Skin epidermis (tissue), 12 donors: ENCODE measurements around the gene VPS36.
"Not testable (repeated sequence)": the region's sequence is repeated elsewhere in the genome, so short reads cannot be mapped to it uniquely, and the experiment has no call there.

Experiments used
- H3K27ac ChIP-seq, 21 experiments: fragments of 200-600 bp; sonication (generic) in 11 of 21; one replicate each; pipeline ENCODE4 v1.5.0; 2020; ENCODE audit warnings: mild to moderate bottlenecking in 3 of 21, inconsistent platforms in 2 of 21, moderate library complexity in 2 of 21
- H3K4me3 ChIP-seq, 7 experiments: fragments of 200-600 bp; sonication (generic) in 2 of 7; one replicate each; pipeline ENCODE4 v1.5.0; 2020; ENCODE audit warnings: inconsistent platforms in 2 of 7, mild to moderate bottlenecking in 2 of 7, moderate library complexity in 1 of 7

Gene VPS36, protein sequence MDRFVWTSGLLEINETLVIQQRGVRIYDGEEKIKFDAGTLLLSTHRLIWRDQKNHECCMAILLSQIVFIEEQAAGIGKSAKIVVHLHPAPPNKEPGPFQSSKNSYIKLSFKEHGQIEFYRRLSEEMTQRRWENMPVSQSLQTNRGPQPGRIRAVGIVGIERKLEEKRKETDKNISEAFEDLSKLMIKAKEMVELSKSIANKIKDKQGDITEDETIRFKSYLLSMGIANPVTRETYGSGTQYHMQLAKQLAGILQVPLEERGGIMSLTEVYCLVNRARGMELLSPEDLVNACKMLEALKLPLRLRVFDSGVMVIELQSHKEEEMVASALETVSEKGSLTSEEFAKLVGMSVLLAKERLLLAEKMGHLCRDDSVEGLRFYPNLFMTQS

GRCh38 chr13:52450012-52450792 is at the start of gene VPS36:
TSS of gene VPS36 (minus strand) at chr13:52450634. CDS start at chr13:52450594, 40 bp downstream.
- Histone ChIP-seq H3K27ac (peak within 1 kb of the TSS; percentile 92 to 99 (median 98)), H3K4me3 (peak within 1 kb of the TSS; percentile 62 to 95 (median 84))

- H3K27ac ChIP-seq, H3K4me3 ChIP-seq: not testable (repeated sequence)
These were observed 47.5 kb upstream of the VPS36 start for GRCh38 chr13:52497979-52498378.

DNA sequence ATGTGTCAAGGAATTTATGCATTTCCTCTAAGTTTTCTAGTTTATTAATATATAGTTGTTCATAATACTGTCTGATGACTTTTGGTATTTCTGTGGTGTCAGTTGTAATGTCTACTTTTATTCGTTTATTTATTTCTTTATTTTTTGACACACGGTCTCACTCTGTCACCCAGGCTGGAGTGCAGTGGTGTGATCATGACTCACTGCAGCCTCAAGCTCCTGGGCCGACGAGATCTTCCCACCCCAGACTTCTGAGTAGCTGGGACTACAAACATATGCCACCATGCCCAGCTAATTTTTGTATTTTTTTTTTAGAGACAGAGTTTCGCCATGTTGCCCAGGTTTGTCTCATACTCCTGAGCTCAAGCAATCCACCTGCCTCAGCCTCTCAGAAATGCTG is 43.8 kb upstream of the VPS36 start:
- not testable (repeated sequence) for H3K4me3 ChIP-seq

GRCh38 chr13:52491015-52491414 is 40.6 kb upstream of the VPS36 start:
- H3K27ac ChIP-seq, H3K4me3 ChIP-seq: not testable (repeated sequence)

More for the DNA sequence above, 43.8 kb upstream of the VPS36 start:
- not testable (repeated sequence) for H3K27ac ChIP-seq

GRCh38 chr13:52488763-52489162 is 38.3 kb upstream of the VPS36 start:
- H3K4me3 ChIP-seq, H3K27ac ChIP-seq: not testable (repeated sequence)

- not testable (repeated sequence) for H3K27ac ChIP-seq, H3K4me3 ChIP-seq
These were observed 36.6 kb upstream of the VPS36 start for GRCh38 chr13:52487078-52487477.

DNA sequence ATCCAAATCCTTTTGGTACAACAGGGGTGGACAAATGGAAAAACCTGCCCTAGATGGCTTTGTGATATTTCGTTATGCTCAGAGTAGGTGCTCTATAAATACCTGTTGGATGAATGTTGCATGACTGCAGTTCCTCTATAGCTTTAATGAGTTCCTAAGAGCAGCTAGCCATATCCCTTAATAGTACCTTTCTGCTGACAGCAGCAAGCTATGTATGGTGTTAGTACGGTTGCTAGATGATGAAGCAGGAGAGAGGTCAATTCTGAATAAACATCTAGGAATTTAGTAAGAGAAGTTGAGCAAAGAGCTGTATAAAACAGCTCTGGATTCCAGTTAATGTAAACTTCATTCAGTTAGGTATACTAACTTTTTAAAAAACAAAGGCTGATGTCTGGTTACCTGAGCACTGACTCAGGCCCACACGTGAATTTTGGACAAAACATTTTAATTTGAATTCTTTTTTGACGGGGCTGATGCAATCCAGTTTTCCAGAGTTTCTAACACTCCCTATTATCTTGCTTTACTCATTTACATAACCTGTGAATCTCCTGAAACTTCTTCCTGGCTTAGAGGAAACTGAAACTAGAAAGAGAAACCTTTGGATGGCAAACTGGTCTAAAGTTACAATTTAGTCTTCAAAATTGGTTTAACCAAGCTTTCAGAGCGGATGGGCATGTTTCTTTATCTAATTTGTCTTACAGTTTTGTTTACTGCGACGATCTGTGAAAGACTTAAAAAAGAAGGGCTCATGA is 30.4 kb upstream of the VPS36 start:
- not testable (repeated sequence) for H3K4me3 ChIP-seq, H3K27ac ChIP-seq

DNA sequence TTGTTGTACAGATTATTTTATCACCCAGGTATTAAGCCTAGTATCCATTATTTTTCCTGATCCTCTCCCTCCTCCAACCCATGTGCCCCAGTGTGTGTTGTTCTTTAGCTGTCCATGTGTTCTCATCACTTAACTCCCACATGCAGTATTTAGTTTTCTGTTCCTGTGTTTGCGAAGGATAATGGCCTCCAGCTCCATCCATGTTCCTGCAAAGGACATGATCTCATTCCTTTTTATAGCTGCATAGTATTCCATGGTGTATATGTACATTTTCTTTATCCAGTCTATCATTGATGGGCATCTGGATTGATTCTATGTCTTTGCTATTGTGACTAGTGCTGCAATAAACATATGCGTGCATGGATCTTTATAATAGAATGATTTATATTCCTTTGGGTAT is 18.1 kb upstream of the VPS36 start:
- H3K4me3 ChIP-seq, H3K27ac ChIP-seq: not testable (repeated sequence)

GRCh38 chr13:52463526-52463925 is 13.1 kb upstream of the VPS36 start:
- no peak overlapping the region for H3K27ac ChIP-seq
- no peak overlapping the region for H3K4me3 ChIP-seq

GRCh38 chr13:52461265-52461664 is 10.8 kb upstream of the VPS36 start:
- H3K4me3 ChIP-seq, result no peak overlapping the region
- no peak overlapping the region for H3K27ac ChIP-seq

DNA sequence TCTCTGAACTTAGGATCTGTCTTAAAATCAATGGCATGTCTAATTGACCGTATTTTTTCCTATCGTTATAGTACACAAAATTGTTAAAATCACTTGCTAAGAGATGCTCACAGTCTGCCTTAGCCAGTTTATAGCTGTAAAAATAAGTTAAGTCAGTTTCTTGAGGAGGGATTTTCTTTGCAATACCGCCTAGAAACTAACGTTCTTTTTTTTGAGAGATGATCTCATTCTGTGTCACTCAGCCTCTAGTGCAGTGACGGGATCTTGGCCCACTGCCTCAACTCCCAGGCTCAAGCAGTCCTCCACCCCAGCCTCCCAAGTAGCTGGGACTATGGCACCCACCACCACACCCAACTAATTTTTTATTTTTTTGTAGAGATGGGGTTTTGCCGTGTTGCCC is 9.2 kb upstream of the VPS36 start:
- Histone ChIP-seq H3K27ac (no peak overlapping the region), H3K4me3 (no peak overlapping the region)

DNA sequence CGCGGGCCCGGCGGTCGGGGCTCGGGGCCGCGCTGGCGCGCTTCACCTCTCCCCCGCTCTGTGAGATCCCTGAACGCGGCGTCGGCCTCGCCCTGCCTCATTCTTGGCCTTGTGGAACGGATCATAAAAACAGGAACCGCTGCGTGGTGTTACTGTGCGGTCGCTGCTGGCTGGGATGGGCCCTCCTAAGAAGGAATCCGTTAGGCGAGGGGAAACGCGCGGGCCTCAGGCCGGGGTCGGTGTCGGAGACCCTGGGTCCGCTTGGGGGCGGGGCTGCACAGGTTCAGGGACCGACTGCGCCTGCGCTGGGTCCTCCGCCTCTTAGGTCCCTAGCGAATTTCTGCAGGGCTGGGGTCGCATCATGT is 5.2 kb upstream of the VPS36 start:
- Histone ChIP-seq H3K4me3 (peak overlapping the region; percentile 64 to 94 (median 86)), H3K27ac (peak overlapping the region; percentile 57 to 92 (median 85))

GRCh38 chr13:52454820-52455676 is 4.6 kb upstream of the VPS36 start, which contains the start of gene CKAP2:
TSS of gene CKAP2 (plus strand) at chr13:52455478. CDS start at chr13:52455557, 79 bp downstream.
- Histone ChIP-seq H3K4me3 (peak within 1 kb of the TSS; percentile 64 to 94 (median 86)), H3K27ac (peak within 1 kb of the TSS; percentile 57 to 92 (median 85))

DNA sequence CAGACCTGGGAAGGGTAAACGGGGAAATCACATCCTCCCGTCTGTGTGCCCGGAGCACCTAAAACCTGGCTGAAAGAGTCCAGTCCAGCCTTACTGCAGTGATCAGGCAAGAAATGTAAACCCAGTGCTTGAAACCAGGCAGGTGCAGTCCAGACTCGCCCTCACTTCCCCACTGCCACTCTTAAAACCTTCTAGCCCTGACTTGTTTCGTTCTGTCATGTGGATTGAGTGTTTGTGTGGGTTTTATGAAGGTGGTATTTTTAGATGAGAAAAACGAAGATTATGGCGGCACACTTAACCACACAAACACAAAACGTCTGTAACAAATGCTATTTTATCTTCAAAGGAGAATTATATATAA is 4.0 kb upstream of the VPS36 start:
- Histone ChIP-seq H3K27ac (peak overlapping the region in 19 of 21 experiments; percentile 49 to 92 (median 87)), H3K4me3 (peak overlapping the region; percentile 64 to 94 (median 86))

GRCh38 chr13:52452470-52452869 is 2.0 kb upstream of the VPS36 start:
- H3K27ac ChIP-seq, result no peak overlapping the region
- H3K4me3 ChIP-seq, result no peak overlapping the region

DNA sequence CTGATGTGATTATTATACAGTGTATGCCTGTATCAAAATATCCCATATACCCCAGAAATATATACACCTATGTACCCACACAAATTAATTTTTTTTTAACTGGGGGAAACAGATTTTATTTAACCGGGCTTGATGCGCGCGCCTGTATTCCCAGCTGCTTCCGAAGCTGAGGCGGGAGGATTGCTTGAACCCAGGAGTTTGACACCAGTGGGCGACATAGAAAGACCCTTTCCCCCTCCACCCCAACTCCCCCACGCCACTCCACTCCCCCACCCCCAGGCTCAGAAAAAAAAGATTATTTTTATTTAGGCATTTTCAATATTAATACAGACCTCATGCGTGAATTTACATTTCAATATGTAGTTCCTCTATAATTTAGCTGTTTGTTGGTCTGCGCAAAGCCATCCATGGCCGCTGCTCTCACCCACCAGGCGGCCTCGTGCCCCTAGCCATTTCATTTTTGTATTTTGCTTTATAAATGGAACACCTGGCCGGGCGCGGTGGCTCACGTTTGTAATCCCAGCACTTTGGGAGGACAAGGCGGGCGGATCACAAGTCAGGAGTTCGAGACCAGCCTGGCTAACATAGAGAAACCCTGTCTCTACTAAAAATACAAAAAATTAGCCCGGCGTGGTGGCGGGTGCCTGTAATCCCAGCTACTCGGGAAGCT is 836 bp upstream of the VPS36 start:
- Histone ChIP-seq H3K27ac (peak overlapping the region in 1 of 21 experiments; percentile 98), H3K4me3 (peak overlapping the region in 1 of 7 experiments; percentile 87)

DNA sequence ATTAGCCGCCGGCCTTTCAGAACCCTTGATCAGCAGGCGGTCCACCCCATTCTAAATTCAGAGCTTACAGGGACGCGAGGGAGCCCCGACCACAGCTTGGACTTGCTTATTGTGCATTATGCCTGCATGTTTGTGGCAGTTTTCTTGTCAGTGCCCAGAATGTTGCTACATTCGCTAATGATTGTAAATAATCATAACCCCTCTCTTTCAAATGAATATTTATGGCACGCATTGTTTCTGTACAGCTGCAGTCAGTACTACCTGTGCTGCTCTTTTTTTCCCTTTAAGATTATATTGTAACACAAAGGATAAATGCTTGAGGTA is 321 bp upstream of the VPS36 start:
- Histone ChIP-seq H3K27ac (peak overlapping the region in 6 of 21 experiments; percentile 92 to 99 (median 98)), H3K4me3 (peak overlapping the region in 4 of 7 experiments; percentile 67 to 87 (median 84))

GRCh38 chr13:52449331-52450011 is 963 bp downstream of the VPS36 start:
- Histone ChIP-seq H3K27ac (peak overlapping the region; percentile 92 to 99 (median 98)), H3K4me3 (peak overlapping the region; percentile 62 to 95 (median 84))
